ENCODE results near the gene SAGE1. TPM values are rescaled to one million over a fixed set of nuclear protein-coding genes. Genes with fewer than 3 reads are reported as not detected.

SAGE1 gene
- total RNA-seq, 1 donor from 2014 or later: not detected

GRCh38 chrX:135944486-135944885 lies 51.0 kb downstream of the SAGE1 start:
- H3K4me1 Mint-ChIP-seq (ENCODE audit: low read depth, unreplicated experiment): no peaks in the 10 kb centered on the region

GRCh38 chrX:135951291-135951690 lies 57.8 kb downstream of the SAGE1 start:
- H3K36me3 Mint-ChIP-seq (ENCODE audit: low read depth, unreplicated experiment): no peaks in the 10 kb centered on the region

More at GRCh38 chrX:135944486-135944885, 51.0 kb downstream of the SAGE1 start:
- FAIRE-seq (no peak), DNase-seq (ENCODE audit: low read depth) (no peak)
- Histone ChIP-seq H3K9ac (ENCODE audit: low read length) (no peak overlapping the region), H3K4me1 (ENCODE audit: insufficient read depth, low read length) (no peaks in the 10 kb centered on the region), H3K27me3 (ENCODE audit: insufficient read depth, low read length) (no peaks in the 10 kb centered on the region), H3K9me3 (ENCODE audit: insufficient read depth, low read depth, low read length) (no peaks in the 10 kb centered on the region), H3K4me3 (ENCODE audit: insufficient read depth, low read depth, low read length) (no peak overlapping the region), H3K27ac (ENCODE audit: low read depth, low read length) (no peak overlapping the region), H3K4me2 (ENCODE audit: low read length) (no peak overlapping the region), H2AFZ (ENCODE audit: low read depth, low read length) (no peak overlapping the region), H4K20me1 (ENCODE audit: insufficient read depth, low read length) (no peaks in the 10 kb centered on the region), H3K79me2 (ENCODE audit: insufficient read depth, low read length) (no peaks in the 10 kb centered on the region), H3K36me3 (ENCODE audit: insufficient read depth, low read length) (no peaks in the 10 kb centered on the region)
- TF ChIP-seq EZH2 (IDR thresholded peaks at IDR 0.05; ENCODE audit: insufficient read depth, low read length) (no peak), CTCF (IDR thresholded peaks at IDR 0.05; ENCODE audit: insufficient read depth, low read depth, low read length) (no peak)
- H3K4me3 Mint-ChIP-seq (ENCODE audit: unreplicated experiment): no peak overlapping the region
- no peaks in the 10 kb centered on the region for H3K27me3 Mint-ChIP-seq (ENCODE audit: low read depth, unreplicated experiment)
- peaks cover 3% of the 10 kb centered on the region for H3K36me3 Mint-ChIP-seq (ENCODE audit: low read depth, unreplicated experiment)
- H3K27ac Mint-ChIP-seq (ENCODE audit: unreplicated experiment): no peak overlapping the region
- H3K9me3 Mint-ChIP-seq (ENCODE audit: unreplicated experiment): peaks cover 4% of the 10 kb centered on the region

More at GRCh38 chrX:135951291-135951690, 57.8 kb downstream of the SAGE1 start:
- FAIRE-seq: no peak
- Histone ChIP-seq H2AFZ (ENCODE audit: low read depth, low read length) (no peak overlapping the region), H3K79me2 (ENCODE audit: insufficient read depth, low read length) (no peaks in the 10 kb centered on the region), H3K9me3 (ENCODE audit: insufficient read depth, low read depth, low read length) (no peaks in the 10 kb centered on the region), H3K4me2 (ENCODE audit: low read length) (no peak overlapping the region), H3K9ac (ENCODE audit: low read length) (no peak overlapping the region), H3K27me3 (ENCODE audit: insufficient read depth, low read length) (no peaks in the 10 kb centered on the region), H3K4me3 (ENCODE audit: insufficient read depth, low read depth, low read length) (no peak overlapping the region), H4K20me1 (ENCODE audit: insufficient read depth, low read length) (no peaks in the 10 kb centered on the region), H3K27ac (ENCODE audit: low read depth, low read length) (no peak overlapping the region), H3K36me3 (ENCODE audit: insufficient read depth, low read length) (no peaks in the 10 kb centered on the region), H3K4me1 (ENCODE audit: insufficient read depth, low read length) (no peaks in the 10 kb centered on the region)
- Mint-ChIP-seq H3K4me3 (ENCODE audit: unreplicated experiment) (no peak overlapping the region), H3K27me3 (ENCODE audit: low read depth, unreplicated experiment) (no peaks in the 10 kb centered on the region), H3K27ac (ENCODE audit: unreplicated experiment) (no peak overlapping the region), H3K9me3 (ENCODE audit: unreplicated experiment) (no peaks in the 10 kb centered on the region), H3K4me1 (ENCODE audit: low read depth, unreplicated experiment) (no peaks in the 10 kb centered on the region)
- DNase-seq (ENCODE audit: low read depth): no peak
- TF ChIP-seq CTCF (IDR thresholded peaks at IDR 0.05; ENCODE audit: insufficient read depth, low read depth, low read length) (no peak), EZH2 (IDR thresholded peaks at IDR 0.05; ENCODE audit: insufficient read depth, low read length) (no peak)

Other genes with a start within 250 kb of the SAGE1 start
- not detected in 2 replicates for gene CT45A1, start 180.1 kb upstream of the SAGE1 start, total RNA-seq
- not detected in 2 replicates for gene CT45A3, start 125.5 kb upstream of the SAGE1 start, total RNA-seq
- gene CT45A5, start 108.2 kb upstream of the SAGE1 start, total RNA-seq: not detected in 2 replicates
- not detected in 2 replicates for gene CT45A6, start 90.9 kb upstream of the SAGE1 start, total RNA-seq
- gene CT45A2, start 73.7 kb upstream of the SAGE1 start, total RNA-seq: not detected in 2 replicates
- gene CT45A7, start 56.4 kb upstream of the SAGE1 start, total RNA-seq: not detected in 2 replicates
- gene CT45A8, start 39.2 kb upstream of the SAGE1 start, total RNA-seq: not detected in 2 replicates
- not detected in 2 replicates for gene CT45A9, start 21.9 kb upstream of the SAGE1 start, total RNA-seq
- not detected in 2 replicates for gene CT45A10, start 272 bp upstream of the SAGE1 start, total RNA-seq
- gene MMGT1, start 80.3 kb downstream of the SAGE1 start, total RNA-seq: 22.0 and 22.9 TPM in 2 replicates
- 12.8 and 14.8 TPM in 2 replicates for gene SLC9A6, start 91.7 kb downstream of the SAGE1 start, total RNA-seq